ENCODE data around the gene ZDHHC8.

Gene ZDHHC8

GRCh38 chr22:20139391-20140106 is 7.9 kb downstream of the ZDHHC8 start:
- DNase-seq (ENCODE audit: low read depth) = no peak
- no peak overlapping the region for H3K4me3 ChIP-seq (ENCODE audit: control insufficient read depth, low read depth, low read length)
- TF ChIP-seq CTCF (conservative IDR thresholded peaks at IDR 0.05; ENCODE audit: control insufficient read depth, insufficient read depth, low read depth, low read length) = no peak

GRCh38 chr22:20140107-20140445 is 8.5 kb downstream of the ZDHHC8 start:
- DNase-seq (ENCODE audit: low read depth) = no peak
- TF ChIP-seq CTCF (conservative IDR thresholded peaks at IDR 0.05; ENCODE audit: control insufficient read depth, insufficient read depth, low read depth, low read length) = no peak
- no peak overlapping the region for H3K4me3 ChIP-seq (ENCODE audit: control insufficient read depth, low read depth, low read length)

- DNase-seq (ENCODE audit: low read depth) = no peak
- TF ChIP-seq CTCF (conservative IDR thresholded peaks at IDR 0.05; ENCODE audit: control insufficient read depth, insufficient read depth, low read depth, low read length) = no peak
- no peak overlapping the region for H3K4me3 ChIP-seq (ENCODE audit: control insufficient read depth, low read depth, low read length)
Measured at GRCh38 chr22:20140521-20140964, 8.9 kb downstream of the ZDHHC8 start.

GRCh38 chr22:20141186-20142077 is 9.8 kb downstream of the ZDHHC8 start:
- H3K4me3 ChIP-seq (ENCODE audit: control insufficient read depth, low read depth, low read length) = no peak overlapping the region
- DNase-seq (ENCODE audit: low read depth) = peak; percentile 70
- no peak for TF ChIP-seq CTCF (conservative IDR thresholded peaks at IDR 0.05; ENCODE audit: control insufficient read depth, insufficient read depth, low read depth, low read length)

- no peak for TF ChIP-seq CTCF (conservative IDR thresholded peaks at IDR 0.05; ENCODE audit: control insufficient read depth, insufficient read depth, low read depth, low read length)
- DNase-seq (ENCODE audit: low read depth) = no peak
- no peak overlapping the region for H3K4me3 ChIP-seq (ENCODE audit: control insufficient read depth, low read depth, low read length)
Measured at GRCh38 chr22:20142711-20143621, 11.4 kb downstream of the ZDHHC8 start.
